Thyroid gland (tissue), 4 donors: ENCODE data around the gene GLYR1.

Experiments used
- CTCF ChIP-seq, 6 experiments: fragments of 200-600 bp in 3 of 6; fragments of 450-650 bp in 3 of 6; sonication (generic) in 3 of 6; IDR thresholded peaks; one replicate each; pipeline ENCODE4 v1.5.1; 2016 to 2019; ENCODE audit warnings: antibody characterized with exemption in 6 of 6, mild to moderate bottlenecking in 2 of 6, inconsistent platforms in 1 of 6, moderate library complexity in 1 of 6
- POLR2A ChIP-seq, 2 donors: fragments of 450-650 bp; IDR thresholded peaks; one replicate each; pipeline ENCODE4 v1.6.1; 2017; ENCODE audit warnings: antibody characterized with exemption in 2 of 2, mild to moderate bottlenecking in 2 of 2, moderate library complexity in 1 of 2

GRCh38 chr16:4832698-4833343, 14.3 kb downstream of the GLYR1 start:
- no peak for TF ChIP-seq CTCF (IDR thresholded peaks at IDR 0.05)
- no peak for TF ChIP-seq POLR2A (IDR thresholded peaks at IDR 0.05)
